GM12864 (cell line): Measurements from ENCODE around the gene VWA5A.

Experiments
- DNase-seq: peaks from one replicate; pipeline ENCODE4 v3.0.0-alpha.2; 2011; ENCODE audit warnings: low read depth
- H3K4me3 ChIP-seq: 2 replicates; pipeline ENCODE4 v1.5.1; 2011; ENCODE audit warnings: mild to moderate bottlenecking, low read depth, low read length, control low read depth
- TF ChIP-seq, protein P1 (sequence below): IDR thresholded peaks from 2 replicates; pipeline ENCODE4 v1.5.1; 2011; ENCODE audit warnings: low read depth, mild to moderate bottlenecking, moderate library complexity, low read length, control low read depth, inconsistent platforms; ENCODE audit errors: missing control alignments

The VWA5A gene

DNA sequence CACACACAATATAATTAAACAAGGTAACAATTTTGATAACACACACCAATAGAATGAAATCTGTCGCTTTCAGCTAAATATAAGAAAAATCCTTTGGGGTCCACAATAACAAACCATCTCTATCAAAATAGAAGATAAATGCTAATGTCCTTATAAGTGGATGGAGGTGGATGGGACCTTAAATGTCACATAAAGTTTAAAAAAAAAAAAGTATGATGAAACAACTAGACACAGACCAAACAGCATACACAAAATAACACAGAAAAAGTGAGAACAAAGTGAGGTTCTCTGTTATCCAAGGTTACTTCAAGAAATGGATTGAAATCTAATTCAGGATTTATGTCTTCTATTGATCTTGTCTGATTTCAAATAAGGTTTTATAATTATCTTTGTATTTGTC lies 57.3 kb downstream of the VWA5A start:
- TF ChIP-seq, protein P1, sequence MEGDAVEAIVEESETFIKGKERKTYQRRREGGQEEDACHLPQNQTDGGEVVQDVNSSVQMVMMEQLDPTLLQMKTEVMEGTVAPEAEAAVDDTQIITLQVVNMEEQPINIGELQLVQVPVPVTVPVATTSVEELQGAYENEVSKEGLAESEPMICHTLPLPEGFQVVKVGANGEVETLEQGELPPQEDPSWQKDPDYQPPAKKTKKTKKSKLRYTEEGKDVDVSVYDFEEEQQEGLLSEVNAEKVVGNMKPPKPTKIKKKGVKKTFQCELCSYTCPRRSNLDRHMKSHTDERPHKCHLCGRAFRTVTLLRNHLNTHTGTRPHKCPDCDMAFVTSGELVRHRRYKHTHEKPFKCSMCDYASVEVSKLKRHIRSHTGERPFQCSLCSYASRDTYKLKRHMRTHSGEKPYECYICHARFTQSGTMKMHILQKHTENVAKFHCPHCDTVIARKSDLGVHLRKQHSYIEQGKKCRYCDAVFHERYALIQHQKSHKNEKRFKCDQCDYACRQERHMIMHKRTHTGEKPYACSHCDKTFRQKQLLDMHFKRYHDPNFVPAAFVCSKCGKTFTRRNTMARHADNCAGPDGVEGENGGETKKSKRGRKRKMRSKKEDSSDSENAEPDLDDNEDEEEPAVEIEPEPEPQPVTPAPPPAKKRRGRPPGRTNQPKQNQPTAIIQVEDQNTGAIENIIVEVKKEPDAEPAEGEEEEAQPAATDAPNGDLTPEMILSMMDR, result no peak
- DNase-seq, result no peak
- H3K4me3 ChIP-seq, result no peak overlapping the region

DNA sequence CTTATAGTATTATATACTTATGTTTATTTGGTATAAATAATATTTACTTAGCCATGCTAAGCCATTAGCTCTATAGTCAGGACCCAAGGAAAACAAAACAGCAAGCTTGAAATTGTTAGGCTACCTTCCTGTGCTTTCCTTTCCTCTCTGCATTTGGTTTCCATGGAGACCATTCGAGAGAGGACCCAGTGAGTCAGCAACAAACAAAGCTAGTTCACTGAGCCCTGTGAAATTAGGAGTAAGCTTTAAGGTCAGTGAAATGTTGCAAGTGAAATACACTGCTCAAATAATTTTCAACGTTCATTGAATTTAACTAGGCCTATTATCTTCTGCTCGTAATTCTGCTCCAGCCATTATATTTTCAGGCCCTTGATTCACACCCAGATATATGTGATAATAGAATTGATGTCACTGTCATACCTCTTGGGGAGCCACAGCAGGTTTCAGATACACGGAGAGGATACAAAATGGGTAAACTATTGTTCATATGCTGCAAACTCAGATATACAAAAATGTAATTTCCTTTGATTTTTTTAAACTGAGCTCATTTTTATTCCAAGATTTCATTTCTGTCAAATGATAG lies 58.8 kb downstream of the VWA5A start:
- DNase-seq, result no peak
- TF ChIP-seq, protein P1, result no peak
- H3K4me3 ChIP-seq, result no peak overlapping the region

DNA sequence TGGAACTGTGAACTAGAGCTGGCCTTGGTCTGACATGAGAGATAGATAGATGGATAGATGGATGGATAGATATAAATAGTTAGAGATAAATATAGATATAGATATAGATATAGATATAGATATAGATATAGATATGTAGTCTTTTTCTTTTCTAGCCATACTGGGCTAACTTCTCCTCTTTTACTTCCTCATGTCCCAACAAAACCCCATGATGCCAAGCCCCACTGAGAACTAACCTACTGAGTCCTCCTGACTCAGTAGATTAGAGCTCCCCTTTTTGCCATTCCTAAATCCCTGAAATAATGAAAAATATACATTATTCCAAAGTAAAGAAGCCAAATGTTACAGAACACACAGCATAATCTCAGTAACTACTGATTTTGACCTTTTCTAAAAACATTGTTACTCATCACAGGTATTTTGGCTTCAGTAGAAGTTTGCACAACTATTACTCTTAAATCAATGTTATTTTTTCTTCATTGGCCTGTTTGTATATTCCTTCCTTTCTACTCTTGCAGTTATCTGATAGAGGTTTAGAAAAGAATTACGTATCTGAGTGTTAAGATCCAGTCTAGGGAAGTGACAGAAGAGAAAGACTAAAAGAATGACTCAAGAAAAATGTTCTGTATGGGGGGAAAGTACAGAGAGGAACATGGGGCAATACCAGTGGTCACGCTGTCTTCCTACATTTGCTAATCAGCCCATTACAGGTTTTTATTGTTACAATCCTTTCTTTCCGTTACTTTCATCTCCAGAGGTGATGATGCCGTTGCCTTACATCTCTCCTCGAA lies 61.9 kb downstream of the VWA5A start:
- TF ChIP-seq, protein P1, result no peak
- H3K4me3 ChIP-seq, result no peak overlapping the region
- DNase-seq, result no peak

DNA sequence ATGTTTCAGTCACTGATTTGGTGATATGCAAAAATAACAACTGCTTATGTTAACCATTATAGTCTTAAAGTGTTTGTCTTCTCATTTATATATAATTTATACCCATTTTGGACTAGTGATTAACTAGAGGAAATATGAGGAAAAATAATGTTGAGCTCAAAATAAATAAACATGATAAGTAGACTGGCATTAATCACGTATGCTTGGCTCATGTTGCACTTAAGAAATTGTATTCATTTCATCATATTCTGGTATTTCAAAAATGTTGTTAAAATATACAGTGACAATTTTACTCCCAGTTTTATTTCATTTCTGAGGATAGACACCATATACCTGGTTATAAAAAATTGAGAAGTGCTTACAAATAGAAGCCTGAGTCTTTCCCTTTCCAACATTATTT lies 64.1 kb downstream of the VWA5A start:
- H3K4me3 ChIP-seq, result no peak overlapping the region
- TF ChIP-seq, protein P1, result no peak
- DNase-seq, result no peak

DNA sequence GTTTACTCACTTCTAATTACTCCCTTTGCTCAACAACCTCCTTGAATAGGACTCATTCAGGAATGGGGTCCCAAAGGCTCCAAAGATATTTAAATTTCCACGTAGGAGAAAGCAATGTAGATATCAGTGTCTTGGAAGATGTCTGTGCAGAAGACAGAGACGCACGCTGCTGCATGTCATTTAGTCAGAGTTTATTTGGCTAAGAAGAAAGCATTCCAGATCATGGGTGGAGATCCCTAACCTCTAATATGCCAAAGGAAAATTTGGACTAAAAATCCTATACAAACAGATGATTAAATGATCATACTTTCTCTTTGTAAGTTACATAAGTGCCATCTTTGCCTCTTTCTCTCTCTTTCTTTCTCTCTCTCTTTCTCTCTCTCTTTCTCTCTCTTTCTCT lies 67.8 kb downstream of the VWA5A start, which contains the start of gene OR10D3:
TSS of gene OR10D3 (plus strand) at position 278 of the 400 bp plus-strand sequence. CDS start 1,925 bp downstream, outside the sequence.
- no peak for DNase-seq
- TF ChIP-seq, protein P1, result no peak
- no peak within 1 kb of the TSS for H3K4me3 ChIP-seq

DNA sequence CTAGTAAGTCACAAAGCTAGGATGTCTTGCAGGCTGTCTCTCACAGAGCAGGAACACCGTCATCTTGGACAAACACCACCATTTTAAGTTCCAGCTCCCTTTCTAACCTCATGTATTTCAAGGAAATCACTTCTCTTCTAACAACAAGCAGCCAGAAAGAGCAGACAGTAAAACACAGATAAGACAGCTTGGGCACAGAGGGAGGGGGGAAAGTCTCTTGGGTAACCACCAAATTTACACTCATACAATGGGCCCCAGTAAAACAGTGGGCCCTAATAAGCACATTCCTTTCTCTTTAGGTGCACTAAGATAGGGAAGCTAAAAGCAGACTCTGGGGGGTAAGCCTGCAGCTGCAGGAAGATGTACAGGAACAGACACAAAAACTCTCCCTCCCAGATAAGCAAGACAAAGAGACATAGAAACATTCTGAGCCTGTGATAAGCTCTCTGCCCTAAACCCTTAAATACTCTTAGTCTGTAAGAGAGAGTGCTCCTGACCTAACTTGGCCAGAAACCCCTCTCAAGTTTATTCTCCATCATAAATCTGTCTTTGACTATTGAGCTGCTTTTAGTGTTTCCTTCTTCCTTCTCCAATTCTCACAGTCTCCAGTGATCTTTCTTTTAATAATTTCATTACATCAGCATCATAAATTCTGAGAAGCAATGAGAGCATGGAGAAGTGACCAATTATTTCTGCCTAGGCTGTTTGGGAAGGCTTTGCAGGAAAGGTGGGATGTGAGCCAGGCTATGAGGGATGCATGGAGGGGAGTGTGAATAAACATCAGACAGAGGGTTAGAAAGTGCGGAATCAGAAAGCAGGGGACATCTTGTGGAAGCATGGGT lies 75.3 kb downstream of the VWA5A start:
- no peak overlapping the region for H3K4me3 ChIP-seq
- no peak for DNase-seq
- TF ChIP-seq, protein P1, result no peak
